Left hindlimb (tissue), 1 donor: ENCODE results near the gene RTL9.
"Not testable (repeated sequence)": the region's sequence is repeated elsewhere in the genome, so short reads cannot be mapped to it uniquely, and the experiment has no call there.

Source experiments
- DNase-seq: peaks from one replicate; pipeline ENCODE4 v3.0.0-alpha.2; 2018

The RTL9 gene

DNA sequence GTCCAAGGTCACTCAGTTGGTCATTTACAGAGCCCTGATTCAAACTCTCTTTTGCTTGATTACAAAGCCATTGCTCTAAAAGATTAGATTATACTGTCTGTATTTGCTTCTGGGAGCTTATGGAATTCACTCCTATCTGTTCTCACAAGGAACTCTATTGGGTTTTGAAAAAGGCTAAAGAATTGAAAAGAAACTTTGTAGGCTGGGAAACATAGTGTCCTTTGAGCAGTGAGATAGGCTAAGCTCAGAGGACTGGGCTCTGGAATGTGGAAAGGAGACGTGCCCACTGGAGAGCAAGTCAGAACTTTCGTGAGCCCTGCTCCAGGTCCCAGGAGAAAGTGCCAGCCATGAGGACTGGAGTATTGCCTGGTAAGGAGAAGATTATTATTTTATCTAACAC is at the start of gene RTL9:
TSS of gene RTL9 (plus strand) at position 301 of the 400 bp plus-strand sequence. CDS start 91,770 bp downstream, outside the sequence.
- no peak for DNase-seq

GRCh38 chrX:110310000-110310790 is 48.5 kb upstream of the RTL9 start:
- DNase-seq: no peak

- no peak for DNase-seq
These were observed 47.8 kb upstream of the RTL9 start for GRCh38 chrX:110310896-110311295.

DNA sequence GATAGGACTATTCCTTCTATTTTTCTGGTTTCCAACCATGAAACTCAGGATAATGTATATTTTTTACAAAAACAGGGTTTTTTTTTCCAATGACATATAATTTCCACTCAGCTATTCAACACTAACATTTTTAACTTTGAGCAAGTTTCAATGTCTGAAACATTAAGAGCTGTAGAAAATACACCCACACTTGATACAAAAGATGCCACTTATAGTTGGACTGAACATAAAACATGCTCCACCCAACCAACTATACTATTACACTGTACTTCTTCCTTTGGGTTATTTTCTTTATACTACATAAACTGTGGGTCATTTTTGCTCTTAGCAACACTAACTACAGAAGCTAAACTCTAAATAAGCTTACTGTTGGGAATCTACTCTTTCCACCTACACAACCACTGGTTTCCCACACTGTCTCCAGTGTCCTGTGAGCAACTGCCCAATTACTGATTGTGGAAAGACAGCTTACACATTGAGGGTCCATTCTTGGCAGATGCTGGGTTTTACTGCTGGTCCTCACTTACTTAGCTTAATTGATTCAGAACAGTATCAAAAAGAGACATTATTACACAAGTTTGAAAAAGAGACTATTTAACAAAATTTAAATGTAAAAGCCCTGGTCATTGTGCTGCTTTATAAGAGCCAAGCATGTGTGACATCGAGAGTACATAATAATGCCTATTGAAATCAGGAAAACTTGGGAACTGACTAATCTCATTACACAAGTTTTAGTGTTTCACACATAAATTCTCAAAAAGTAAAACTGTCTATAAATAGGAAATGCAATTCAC is 47.0 kb upstream of the RTL9 start:
- DNase-seq: no peak

- DNase-seq: no peak
These were observed 43.1 kb upstream of the RTL9 start for GRCh38 chrX:110315551-110315950.

GRCh38 chrX:110316351-110317060 is 42.1 kb upstream of the RTL9 start:
- no peak for DNase-seq

DNA sequence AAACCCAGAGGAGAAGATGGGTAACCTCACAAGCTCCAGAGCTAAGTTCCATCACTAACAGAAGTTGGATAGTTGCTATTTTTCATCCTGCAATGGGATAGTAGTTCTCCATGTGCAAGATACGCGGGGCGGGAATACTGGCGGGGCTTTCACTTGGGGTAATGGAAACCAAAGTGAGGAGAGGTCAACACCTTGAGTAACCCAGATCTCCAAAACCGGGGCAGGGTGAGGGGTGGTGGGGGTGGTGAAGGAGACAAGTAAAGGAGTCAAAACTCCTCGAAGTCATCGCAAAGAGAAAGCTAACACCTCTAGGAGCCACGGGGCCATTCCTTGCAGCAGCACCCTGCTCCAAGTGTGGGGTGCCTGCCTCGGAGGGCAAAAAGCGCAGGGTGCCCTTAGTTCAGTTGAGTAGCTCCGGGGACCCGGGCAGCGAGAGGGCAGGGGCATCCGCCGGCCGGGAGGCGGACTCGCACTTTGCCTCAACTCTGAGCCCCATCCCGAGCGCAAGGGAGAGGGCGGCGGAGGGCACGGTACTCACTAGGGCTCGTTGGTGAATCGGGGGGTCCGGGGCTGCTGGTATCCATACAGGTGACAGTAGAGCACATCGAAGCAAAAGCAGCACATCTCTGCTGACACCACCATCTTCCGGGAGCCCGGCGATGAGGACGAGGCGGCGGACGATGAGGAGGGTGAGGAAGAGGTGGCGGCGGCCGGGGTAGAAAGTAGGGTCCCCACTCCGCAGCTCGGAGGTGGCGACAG is 41.4 kb upstream of the RTL9 start:
- DNase-seq: peak; percentile 32

GRCh38 chrX:110317820-110318663 is 40.6 kb upstream of the RTL9 start, which contains the start of gene AMMECR1:
AMMECR1 (minus strand) TSS chrX:110318085; CDS start chrX:110318071, 14 bp downstream.
- peak; percentile 87 for DNase-seq

- no peak for DNase-seq
These were observed 40.0 kb upstream of the RTL9 start for GRCh38 chrX:110318664-110318968.

DNA sequence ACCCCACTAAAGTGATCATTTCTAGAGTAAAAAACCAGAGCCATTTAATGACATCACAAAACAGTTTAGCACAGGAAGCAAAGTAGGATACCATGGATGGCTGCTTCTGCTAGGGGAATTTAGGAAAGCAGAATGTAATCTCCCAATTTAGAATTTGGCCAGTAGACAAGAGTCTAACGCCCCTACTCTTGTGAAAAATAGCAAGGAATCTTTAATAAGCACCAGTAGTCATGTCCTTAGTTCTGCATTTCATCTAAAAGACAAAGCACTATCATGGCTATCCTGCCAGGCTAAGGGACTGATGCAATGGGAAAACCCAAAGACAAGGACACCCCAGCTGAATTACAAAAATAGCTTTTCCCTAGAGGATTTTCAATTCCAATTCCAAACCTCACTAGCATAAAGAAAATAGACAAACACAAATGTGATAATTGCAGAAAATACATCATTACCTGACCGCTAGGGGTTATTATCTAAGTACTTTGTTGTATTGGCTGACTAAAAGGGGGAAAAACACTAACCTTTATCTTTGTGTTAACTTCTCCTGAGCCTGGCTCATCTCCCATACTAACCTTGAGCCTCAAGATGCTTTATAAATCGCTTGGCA is 38.2 kb upstream of the RTL9 start:
- no peak for DNase-seq

GRCh38 chrX:110321081-110321480 is 37.6 kb upstream of the RTL9 start:
- no peak for DNase-seq

- no peak for DNase-seq
These were observed 37.0 kb upstream of the RTL9 start for GRCh38 chrX:110321670-110322069.

DNA sequence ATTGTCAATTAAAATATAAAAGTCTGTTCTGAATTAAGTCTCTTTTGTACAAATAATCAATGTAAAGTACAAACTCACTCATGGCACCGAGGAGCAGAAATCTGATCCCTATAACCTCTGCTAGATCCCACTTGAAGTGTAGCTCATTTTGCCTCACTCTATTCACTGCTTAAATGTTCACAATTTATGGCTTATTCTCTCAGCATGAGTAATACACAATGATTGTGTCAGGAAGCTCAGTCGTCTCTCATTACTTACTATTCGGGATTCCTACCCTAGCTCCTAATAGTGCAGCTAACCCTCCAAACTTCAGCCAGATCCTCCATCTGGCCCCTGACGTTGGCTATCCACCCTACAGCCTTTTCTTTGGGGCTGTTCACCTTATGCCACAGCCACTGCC is 36.0 kb upstream of the RTL9 start:
- no peak for DNase-seq

DNA sequence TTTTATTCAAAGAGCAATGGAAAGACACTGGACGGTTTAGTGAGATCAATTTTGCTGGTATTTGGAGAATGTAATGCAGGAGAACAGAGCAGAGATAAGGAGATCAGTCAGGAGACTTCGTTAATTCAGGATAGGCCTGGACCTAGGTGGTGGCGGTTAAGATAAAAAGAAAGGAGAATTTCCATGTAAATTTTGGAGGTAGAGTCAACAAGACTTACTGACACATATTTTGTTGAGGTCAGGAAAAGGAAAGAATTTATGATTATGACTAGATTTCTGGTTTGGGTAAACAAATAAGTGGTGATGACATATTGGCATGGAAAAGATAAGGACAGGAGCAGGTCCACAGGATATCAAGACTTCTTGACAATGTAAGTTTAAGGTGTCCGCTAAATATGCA is 31.9 kb upstream of the RTL9 start:
- no peak for DNase-seq

DNA sequence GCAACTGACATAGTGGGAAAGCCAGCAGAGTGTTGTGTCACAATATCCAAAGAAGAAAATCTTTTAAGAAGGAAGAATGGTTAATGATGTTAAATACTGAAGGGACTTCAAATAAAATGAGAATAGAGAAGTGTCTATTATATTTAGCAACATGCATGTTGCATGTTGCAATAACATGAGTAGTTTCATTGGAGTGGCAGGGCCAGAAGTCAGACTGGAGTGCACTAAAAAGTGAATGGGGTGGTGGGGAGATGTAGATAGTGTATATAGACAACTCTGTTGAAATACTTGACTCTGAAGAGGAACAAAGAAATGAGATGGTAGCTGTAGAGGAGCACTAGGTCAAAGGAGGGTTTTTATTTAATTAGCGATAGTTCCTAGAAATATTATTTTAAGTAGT is 31.3 kb upstream of the RTL9 start:
- no peak for DNase-seq

GRCh38 chrX:110328613-110329012 is 30.0 kb upstream of the RTL9 start:
- DNase-seq: not testable (repeated sequence)

DNA sequence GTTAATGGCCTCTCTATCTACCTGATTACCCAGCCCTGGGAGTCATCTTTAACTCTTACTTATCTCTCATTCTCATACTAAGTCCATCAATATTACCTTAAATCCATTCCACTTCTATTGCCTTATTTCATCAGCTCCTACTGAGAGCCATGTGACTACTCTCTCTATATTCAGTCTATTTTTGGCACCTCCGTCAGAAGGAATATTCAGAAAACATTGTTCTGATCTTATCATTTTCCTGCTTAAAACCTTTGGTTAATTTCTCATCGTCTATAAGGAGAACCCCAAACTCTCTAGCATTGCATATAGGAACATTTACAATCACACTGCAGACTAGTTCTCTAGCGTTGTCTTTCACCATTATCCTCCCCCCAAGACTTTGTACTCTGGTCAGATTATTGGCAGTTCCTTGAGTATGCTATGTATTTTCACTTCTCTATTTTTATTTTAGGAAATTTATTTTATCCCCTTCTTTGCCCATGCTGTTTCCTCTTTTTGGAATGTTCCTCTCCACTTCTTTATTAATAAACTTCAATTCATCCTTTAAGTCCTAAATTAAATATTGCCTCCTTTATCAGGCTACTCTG is 27.1 kb upstream of the RTL9 start:
- DNase-seq: no peak

GRCh38 chrX:110333458-110333857 is 25.2 kb upstream of the RTL9 start:
- DNase-seq: not testable (repeated sequence)

DNA sequence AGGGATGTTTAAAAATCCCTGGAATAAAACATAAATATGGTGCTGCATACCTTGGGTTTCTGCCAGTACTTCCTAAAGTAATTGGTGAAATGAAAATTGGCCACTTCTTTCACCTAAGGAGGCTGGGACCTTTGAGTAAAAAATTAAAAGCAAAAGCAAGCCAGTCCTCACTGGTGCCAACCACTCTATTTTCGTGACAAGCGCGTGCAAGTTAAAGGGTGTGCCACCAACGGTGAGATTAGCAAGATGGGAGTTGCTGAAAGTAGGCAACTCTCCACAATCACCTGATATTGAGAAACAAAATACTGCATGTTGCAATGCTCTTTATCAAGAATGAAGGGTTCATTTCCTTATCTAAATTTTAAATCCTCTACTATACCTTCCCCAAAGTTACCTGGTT is 19.7 kb upstream of the RTL9 start:
- no peak for DNase-seq

- no peak for DNase-seq
These were observed 17.2 kb upstream of the RTL9 start for GRCh38 chrX:110341189-110342035.
